Mesodermal cell (in vitro differentiated cells): ENCODE results near the gene UNC5CL. TPM values are rescaled to one million over a fixed set of nuclear protein-coding genes. Genes with fewer than 3 reads are reported as not detected.

ENCODE experiments used
- H3K27ac ChIP-seq: 2 replicates; pipeline ENCODE4 v1.7.0; 2013; ENCODE audit warnings: mild to moderate bottlenecking, low read depth, low read length, moderate library complexity; ENCODE audit not compliant: severe bottlenecking
- H3K36me3 ChIP-seq: 2 replicates; pipeline ENCODE4 v1.7.1; 2013; ENCODE audit warnings: mild to moderate bottlenecking, low read length, moderate library complexity; ENCODE audit not compliant: control insufficient read depth, insufficient read depth
- H3K4me1 ChIP-seq: one replicate; pipeline ENCODE4 v1.7.1; 2013; ENCODE audit warnings: mild to moderate bottlenecking, low read length; ENCODE audit not compliant: insufficient read depth, control insufficient read depth, poor library complexity, severe bottlenecking
- H3K4me3 ChIP-seq: 2 replicates; pipeline ENCODE4 v1.7.0; 2013; ENCODE audit warnings: low read length, control low read depth, mild to moderate bottlenecking; ENCODE audit not compliant: insufficient read depth, poor library complexity, severe bottlenecking; ENCODE audit errors: extremely low read depth
- H3K9me3 ChIP-seq: 2 replicates; pipeline ENCODE4 v1.7.1; 2013; ENCODE audit warnings: mild to moderate bottlenecking, low read length, moderate library complexity; ENCODE audit not compliant: control insufficient read depth
- WGBS, 2 experiments: methylation state at CpG; one replicate each; pipeline ENCODE4 v1.1.5; 2013; ENCODE audit warnings: missing lambda C conversion rate in 2 of 2; ENCODE audit not compliant: insufficient coverage in 2 of 2; 5-methylcytosine and 5-hydroxymethylcytosine counted together
- polyA plus RNA-seq, 2 experiments: library from polyadenylated mRNA; stranded (reverse); fragments of 50-300 nt; gene quantifications; one replicate each; pipeline ENCODE4 v1.2.3, GENCODE V29; 2013

UNC5CL gene, protein sequence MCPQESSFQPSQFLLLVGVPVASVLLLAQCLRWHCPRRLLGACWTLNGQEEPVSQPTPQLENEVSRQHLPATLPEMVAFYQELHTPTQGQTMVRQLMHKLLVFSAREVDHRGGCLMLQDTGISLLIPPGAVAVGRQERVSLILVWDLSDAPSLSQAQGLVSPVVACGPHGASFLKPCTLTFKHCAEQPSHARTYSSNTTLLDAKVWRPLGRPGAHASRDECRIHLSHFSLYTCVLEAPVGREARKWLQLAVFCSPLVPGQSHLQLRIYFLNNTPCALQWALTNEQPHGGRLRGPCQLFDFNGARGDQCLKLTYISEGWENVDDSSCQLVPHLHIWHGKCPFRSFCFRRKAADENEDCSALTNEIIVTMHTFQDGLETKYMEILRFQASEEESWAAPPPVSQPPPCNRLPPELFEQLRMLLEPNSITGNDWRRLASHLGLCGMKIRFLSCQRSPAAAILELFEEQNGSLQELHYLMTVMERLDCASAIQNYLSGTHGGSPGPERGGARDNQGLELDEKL
- polyA plus RNA-seq (2013, experiment 1 of 2), result 1.6 TPM
- 2.0 TPM for polyA plus RNA-seq (2013, experiment 2 of 2)

DNA sequence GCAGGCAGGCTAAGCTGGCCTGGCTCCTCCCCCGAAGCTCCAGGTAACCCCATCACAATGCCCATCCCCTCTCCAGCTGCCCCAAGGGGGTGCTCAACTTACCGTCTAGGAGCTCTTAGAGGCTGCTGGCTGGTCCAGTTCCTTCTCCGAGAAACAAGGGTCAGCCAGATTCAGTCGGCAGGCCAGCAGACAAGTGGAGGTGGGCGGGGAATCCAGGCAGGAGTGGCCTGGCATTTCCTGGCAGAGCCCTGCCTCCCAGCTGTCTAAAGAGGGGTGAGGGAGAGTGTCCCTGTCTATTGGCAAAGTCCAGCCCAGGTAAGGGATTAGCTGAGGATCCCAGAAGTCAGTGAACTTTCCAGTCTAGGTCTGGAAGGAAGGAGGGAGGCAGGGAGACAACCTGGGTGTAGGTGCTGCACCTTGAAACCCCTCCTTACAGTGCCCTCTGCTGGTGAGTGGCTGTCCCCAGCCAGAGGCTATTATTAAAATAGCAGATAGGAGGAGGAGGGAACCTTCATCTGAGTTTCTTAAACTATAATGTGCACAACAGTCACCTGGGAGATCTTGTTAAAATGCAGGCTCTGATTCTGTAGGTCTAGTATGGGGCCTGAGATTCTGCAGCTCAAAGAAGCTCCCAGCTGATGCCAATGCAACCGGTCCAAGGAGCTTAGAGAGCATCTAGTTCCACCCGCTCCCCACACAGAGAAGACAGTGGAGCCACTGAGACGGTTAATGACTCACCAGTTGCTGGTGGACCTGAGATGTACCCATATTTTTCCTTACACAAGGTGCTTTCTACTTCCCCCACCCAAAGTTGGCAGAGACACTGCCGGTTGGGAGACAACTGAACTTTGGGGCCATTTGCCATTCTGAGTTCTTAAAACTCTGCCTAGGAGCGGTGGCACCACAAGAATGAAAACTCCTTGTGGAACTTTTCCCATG, at the start of gene UNC5CL:
Gene UNC5CL, minus strand, starts transcription at position 162 of the 939 bp plus-strand sequence. CDS start 4,147 bp downstream, outside the sequence.
- no peaks in the 10 kb centered on the region for H3K9me3 ChIP-seq
- peaks cover 25% of the 10 kb centered on the region for H3K4me1 ChIP-seq
- 78 to 81% methylated on average over 9 to 10 of the region's 10 CpGs for WGBS, 2 experiments
- H3K27ac ChIP-seq, result no peak within 1 kb of the TSS
- H3K4me3 ChIP-seq, result no peak within 1 kb of the TSS
- no peaks in the 10 kb centered on the region for H3K36me3 ChIP-seq

DNA sequence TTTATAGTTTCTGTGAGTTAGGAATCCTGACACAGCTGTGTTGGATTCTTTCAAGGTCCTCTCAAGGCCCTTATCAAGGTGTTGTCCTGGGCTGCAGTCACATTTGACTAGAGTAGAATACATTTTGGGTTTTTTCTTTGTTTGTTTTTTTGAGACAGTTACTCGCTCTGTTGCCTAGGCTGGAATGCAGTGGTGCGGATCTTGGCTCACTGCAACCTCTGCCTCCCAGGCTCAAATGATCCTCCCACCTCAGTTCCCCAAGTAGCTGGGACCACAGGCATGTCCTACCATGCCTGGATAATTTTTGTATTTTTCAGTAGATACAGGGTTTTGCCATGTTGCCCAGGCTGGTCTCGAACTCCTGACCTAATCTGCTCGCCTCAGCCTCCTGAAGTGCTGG, 49.4 kb upstream of the UNC5CL start:
- Histone ChIP-seq H3K4me1 (no peaks in the 10 kb centered on the region), H3K4me3 (no peak overlapping the region), H3K27ac (peak overlapping the region; percentile 26), H3K36me3 (peaks cover 93% of the 10 kb centered on the region), H3K9me3 (no peaks in the 10 kb centered on the region)
- WGBS, 2 experiments, result 100% methylated on average over 1 to 2 of the region's 4 CpGs

DNA sequence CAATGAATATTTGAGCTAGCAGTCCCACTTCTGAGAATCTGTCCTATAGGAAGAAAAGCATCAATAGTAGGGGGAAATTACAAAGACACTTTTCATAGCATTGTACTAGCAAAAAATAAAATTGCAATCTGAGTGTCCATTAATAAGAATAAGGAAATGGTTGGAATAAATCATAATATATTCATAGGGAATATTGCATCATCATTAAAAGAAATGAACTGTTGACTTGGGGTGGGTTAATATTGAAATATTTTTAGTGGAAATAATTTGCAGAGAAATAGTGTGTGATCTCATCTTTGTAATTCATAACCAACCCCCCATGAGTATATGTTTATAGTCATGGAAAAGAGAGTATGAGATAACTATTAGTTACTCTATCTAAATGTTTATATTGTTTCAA, 46.2 kb upstream of the UNC5CL start:
- Histone ChIP-seq H3K36me3 (peaks cover 90% of the 10 kb centered on the region), H3K4me1 (no peaks in the 10 kb centered on the region), H3K9me3 (no peaks in the 10 kb centered on the region), H3K4me3 (no peak overlapping the region), H3K27ac (no peak overlapping the region)

- Histone ChIP-seq H3K9me3 (no peaks in the 10 kb centered on the region), H3K36me3 (peaks cover 85% of the 10 kb centered on the region), H3K4me3 (no peak overlapping the region)
Measured at GRCh38 chr6:41083072-41083471, 44.1 kb upstream of the UNC5CL start.

DNA sequence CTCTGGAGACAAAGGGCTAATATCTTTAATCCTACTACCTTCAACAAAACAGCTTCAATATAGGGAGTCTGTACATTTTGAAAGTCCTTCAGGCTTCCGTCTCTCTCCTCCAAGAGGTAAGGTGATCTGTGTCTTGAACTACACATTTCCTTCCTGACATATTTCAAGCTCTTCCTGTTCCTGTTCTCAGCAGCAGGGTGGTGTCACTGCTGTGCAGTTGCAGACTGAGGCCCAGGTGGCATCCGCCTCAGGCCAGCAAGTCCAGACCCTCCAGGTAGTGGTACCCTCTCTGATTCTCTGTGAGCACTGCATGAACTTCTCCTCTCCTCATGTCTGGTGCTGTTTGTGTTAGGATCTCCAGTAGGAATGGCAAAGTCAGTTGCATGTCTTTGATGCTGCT, 41.6 kb upstream of the UNC5CL start:
- Histone ChIP-seq H3K4me3 (no peak overlapping the region), H3K36me3 (peaks cover 72% of the 10 kb centered on the region), H3K27ac (no peak overlapping the region), H3K9me3 (no peaks in the 10 kb centered on the region), H3K4me1 (peaks cover 8% of the 10 kb centered on the region)
- WGBS, 2 experiments, result 100% methylated on average over 2 of the region's 2 CpGs

More at GRCh38 chr6:41083072-41083471, 44.1 kb upstream of the UNC5CL start:
- Histone ChIP-seq H3K4me1 (no peaks in the 10 kb centered on the region), H3K27ac (no peak overlapping the region)

DNA sequence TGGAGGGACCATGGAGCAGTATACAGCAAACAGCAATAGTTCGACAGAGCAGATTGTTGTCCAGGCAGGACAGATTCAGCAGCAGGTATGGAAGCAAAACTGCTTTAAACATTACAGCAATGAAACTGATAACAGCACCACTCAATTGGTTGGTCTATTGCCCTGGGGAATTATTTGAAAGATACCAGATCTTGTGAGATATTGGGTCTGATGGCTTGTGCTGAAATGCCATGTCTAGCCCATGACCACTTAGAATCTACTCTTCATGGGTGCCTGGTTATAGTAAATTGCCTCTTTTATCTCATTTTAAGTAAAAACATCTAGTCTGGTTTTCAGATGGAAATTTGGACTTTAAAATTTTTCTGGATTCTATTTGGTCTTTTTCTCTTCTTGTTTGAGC, 40.1 kb upstream of the UNC5CL start:
- WGBS, 2 experiments, result 90% methylated on average over 1 of the region's 1 CpG; no CpG with 5 or more reads in 1 of the 2 experiments
- no peaks in the 10 kb centered on the region for H3K9me3 ChIP-seq
- no peak overlapping the region for H3K27ac ChIP-seq
- H3K4me1 ChIP-seq, result peaks cover 12% of the 10 kb centered on the region
- peaks cover 61% of the 10 kb centered on the region for H3K36me3 ChIP-seq
- H3K4me3 ChIP-seq, result no peak overlapping the region

GRCh38 chr6:41078101-41078500, 39.1 kb upstream of the UNC5CL start:
- no peak overlapping the region for H3K27ac ChIP-seq
- WGBS, 2 experiments, result 93% methylated on average over 2 of the region's 3 CpGs; no CpG with 5 or more reads in 1 of the 2 experiments
- H3K36me3 ChIP-seq, result peaks cover 51% of the 10 kb centered on the region
- no peaks in the 10 kb centered on the region for H3K9me3 ChIP-seq
- H3K4me3 ChIP-seq, result no peak overlapping the region
- H3K4me1 ChIP-seq, result peaks cover 12% of the 10 kb centered on the region

- WGBS, 2 experiments, result 100% methylated on average over 1 of the region's 2 CpGs; no CpG with 5 or more reads in 1 of the 2 experiments
- Histone ChIP-seq H3K9me3 (no peaks in the 10 kb centered on the region), H3K4me1 (peaks cover 12% of the 10 kb centered on the region), H3K4me3 (no peak overlapping the region), H3K27ac (no peak overlapping the region), H3K36me3 (peaks cover 47% of the 10 kb centered on the region)
Measured at GRCh38 chr6:41077536-41077935, 38.5 kb upstream of the UNC5CL start.

- WGBS, 2 experiments, result 89% methylated on average over 1 to 3 of the region's 4 CpGs
- H3K4me3 ChIP-seq, result peak overlapping the region; percentile 6
- H3K36me3 ChIP-seq, result peaks cover 34% of the 10 kb centered on the region
- H3K27ac ChIP-seq, result no peak overlapping the region
- H3K9me3 ChIP-seq, result no peaks in the 10 kb centered on the region
- H3K4me1 ChIP-seq, result peaks cover 14% of the 10 kb centered on the region
Measured at GRCh38 chr6:41075651-41076626, 36.9 kb upstream of the UNC5CL start.
